Measurements from ENCODE around the gene SLC10A7. TPM values are rescaled to one million over a fixed set of nuclear protein-coding genes. Genes with fewer than 3 reads are reported as not detected.

SLC10A7 gene
- total RNA-seq, 1 donor from 2014 or later: 4.4 TPM

DNA sequence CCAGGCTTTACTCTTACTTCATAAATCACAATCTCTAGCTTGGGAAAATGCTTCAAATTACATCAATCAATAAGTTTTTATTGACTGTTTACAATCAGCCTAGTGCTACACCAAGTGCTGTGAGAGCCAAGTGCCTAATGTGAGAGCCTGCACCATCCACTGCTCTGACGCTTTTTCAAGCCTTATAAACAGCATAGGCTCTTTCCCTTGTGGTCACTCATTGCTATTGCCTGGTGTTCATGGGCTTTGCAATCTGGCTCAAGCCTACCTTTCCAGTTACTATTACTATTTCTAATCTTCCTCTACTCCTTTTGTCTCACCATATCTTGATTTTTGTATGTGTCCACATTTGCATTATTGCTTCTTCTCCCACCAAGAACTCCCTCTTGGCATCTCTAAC is 230.4 kb downstream of the SLC10A7 start:
- intact Hi-C loops (cut with DNase I): no loop called here
- ATAC-seq: no peak
- DNase-seq (ENCODE audit: missing footprints): no peak

- intact Hi-C loops (cut with DNase I): no loop called here
- no peak for DNase-seq (ENCODE audit: missing footprints)
- no peak for ATAC-seq
Measured at GRCh38 chr4:146288193-146288592, 233.5 kb downstream of the SLC10A7 start.

GRCh38 chr4:146285037-146285436 is 236.7 kb downstream of the SLC10A7 start:
- DNase-seq (ENCODE audit: missing footprints) (no peak), ATAC-seq (no peak)
- intact Hi-C loops (cut with DNase I): no loop called here

- intact Hi-C loops (cut with DNase I): loop anchor here (2.0 kb wide), 1 partner anchor 41 kb away; no protein-coding TSS in a partner anchor
- DNase-seq (ENCODE audit: missing footprints) (no peak), ATAC-seq (no peak)
Measured at GRCh38 chr4:146283758-146284651, 237.7 kb downstream of the SLC10A7 start.

DNA sequence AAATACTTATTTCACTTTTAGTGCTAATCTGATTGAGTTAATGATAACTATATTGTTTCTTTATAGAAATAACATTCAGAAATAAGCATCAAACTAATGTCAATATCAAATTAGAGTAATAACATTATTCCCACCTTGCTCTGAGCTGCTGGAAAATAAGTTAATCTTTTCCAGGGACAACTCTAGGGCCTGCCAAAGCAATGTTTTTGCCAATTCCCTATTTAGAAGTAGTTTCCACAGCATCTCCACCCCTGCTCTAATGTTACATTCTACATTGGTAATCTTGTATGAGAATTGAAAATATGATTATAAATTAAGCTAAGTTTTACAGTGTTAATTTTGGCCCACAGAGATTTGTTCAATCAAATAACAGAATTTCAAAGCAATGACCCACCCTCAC is 239.1 kb downstream of the SLC10A7 start:
- intact Hi-C loops (cut with DNase I): loop anchor here (2.0 kb wide), 1 partner anchor 40 kb away; no protein-coding TSS in a partner anchor
- no peak for ATAC-seq
- DNase-seq (ENCODE audit: missing footprints): no peak

- DNase-seq (ENCODE audit: missing footprints): no peak
- intact Hi-C loops (cut with DNase I): no loop called here
- ATAC-seq: no peak
Measured at GRCh38 chr4:146278986-146279385, 242.8 kb downstream of the SLC10A7 start.

GRCh38 chr4:146275370-146275769 is 246.4 kb downstream of the SLC10A7 start:
- intact Hi-C loops (cut with DNase I): no loop called here
- ATAC-seq (no peak), DNase-seq (ENCODE audit: missing footprints) (no peak)

GRCh38 chr4:146274774-146275173 is 247.0 kb downstream of the SLC10A7 start:
- intact Hi-C loops (cut with DNase I): no loop called here
- DNase-seq (ENCODE audit: missing footprints) (no peak), ATAC-seq (no peak)

DNA sequence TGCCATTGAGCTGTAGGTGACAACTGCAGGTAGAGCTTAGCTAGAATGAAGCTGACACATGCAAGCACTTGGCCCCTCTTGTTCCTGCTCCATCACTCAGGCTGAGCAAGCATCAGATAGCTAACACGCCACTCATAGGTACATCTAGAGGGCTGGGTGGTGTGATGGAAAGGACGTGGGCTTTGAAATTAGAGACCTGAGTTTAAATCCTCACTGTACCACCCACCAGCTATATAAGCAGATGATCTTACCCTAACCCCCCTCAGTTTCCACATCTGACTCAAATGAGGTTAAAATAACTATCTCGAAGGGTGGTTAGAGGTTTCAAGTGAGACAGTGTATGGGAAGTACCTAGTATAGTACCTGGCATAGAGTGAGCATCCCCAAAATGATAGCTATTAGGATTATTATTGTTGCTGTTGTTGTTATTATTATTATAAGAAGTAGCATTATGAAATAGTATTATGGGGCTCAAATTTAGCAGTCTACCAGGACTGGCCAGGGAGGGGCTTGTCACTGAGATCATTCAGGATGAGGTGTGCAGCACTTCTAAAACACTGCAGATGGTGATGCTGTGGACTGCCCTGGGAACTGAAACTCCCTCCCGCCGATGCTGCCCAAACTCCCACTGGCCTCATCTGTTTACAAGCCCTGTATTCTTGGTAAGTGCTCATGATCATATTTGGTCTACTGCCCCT is 248.4 kb downstream of the SLC10A7 start:
- intact Hi-C loops (cut with DNase I): no loop called here
- ATAC-seq (no peak), DNase-seq (ENCODE audit: missing footprints) (no peak)

- intact Hi-C loops (cut with DNase I): no loop called here
- ATAC-seq: no peak
- DNase-seq (ENCODE audit: missing footprints): no peak
Measured at GRCh38 chr4:146271466-146271865, 250.3 kb downstream of the SLC10A7 start.

GRCh38 chr4:146269228-146269653 is 252.5 kb downstream of the SLC10A7 start:
- no peak for ATAC-seq
- intact Hi-C loops (cut with DNase I): no loop called here
- DNase-seq (ENCODE audit: missing footprints): no peak

DNA sequence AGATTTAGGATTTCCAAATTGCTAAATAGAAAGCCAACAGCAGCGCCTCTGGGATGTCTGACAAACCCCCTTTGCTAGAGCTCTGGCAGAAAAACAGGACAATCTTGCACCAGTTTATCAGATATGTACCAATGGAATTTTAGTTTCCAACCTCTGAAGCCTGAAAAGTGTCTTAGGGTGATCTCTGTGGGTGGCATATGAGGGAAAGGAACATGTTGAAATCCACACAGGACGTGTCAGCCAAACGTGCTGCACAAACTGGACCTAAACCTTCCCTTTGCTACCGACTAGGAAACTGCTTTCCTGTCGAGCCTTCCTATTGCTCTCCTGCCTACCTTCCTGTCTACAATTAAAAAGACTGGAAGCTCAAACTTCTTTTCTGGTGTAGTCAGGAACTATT is 253.9 kb downstream of the SLC10A7 start:
- intact Hi-C loops (cut with DNase I): no loop called here
- DNase-seq (ENCODE audit: missing footprints) (no peak), ATAC-seq (no peak)

GRCh38 chr4:146265950-146266490 is 255.7 kb downstream of the SLC10A7 start:
- ATAC-seq (no peak), DNase-seq (ENCODE audit: missing footprints) (no peak)
- intact Hi-C loops (cut with DNase I): no loop called here

GRCh38 chr4:146263793-146264192 is 257.9 kb downstream of the SLC10A7 start:
- intact Hi-C loops (cut with DNase I): no loop called here
- ATAC-seq (no peak), DNase-seq (ENCODE audit: missing footprints) (no peak)

- ATAC-seq (no peak), DNase-seq (ENCODE audit: missing footprints) (no peak)
- intact Hi-C loops (cut with DNase I): no loop called here
Measured at GRCh38 chr4:146261041-146261440, 260.7 kb downstream of the SLC10A7 start.

DNA sequence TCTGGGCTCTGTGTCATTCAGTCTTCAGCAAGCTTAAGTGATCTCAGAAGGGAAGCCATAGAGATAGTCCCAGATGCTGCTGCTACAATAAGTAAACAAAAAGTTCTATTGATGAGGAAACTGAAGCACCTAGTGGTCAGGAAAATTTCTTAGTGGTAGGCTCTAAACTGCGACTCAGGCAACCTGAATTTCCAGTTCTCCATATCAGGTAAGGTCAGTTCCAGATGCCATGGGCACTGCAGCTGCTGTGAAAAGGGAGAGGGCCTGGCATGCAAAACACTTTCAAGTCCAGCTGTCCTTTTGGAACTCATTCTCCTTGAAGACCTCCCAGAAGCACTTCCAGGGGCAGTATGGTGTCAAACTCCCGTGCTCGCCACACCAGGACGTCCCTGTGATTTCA is 261.2 kb downstream of the SLC10A7 start:
- intact Hi-C loops (cut with DNase I): no loop called here
- DNase-seq (ENCODE audit: missing footprints): no peak
- no peak for ATAC-seq

- ATAC-seq (no peak), DNase-seq (ENCODE audit: missing footprints) (no peak)
- intact Hi-C loops (cut with DNase I): no loop called here
Measured at GRCh38 chr4:146257511-146257910, 264.2 kb downstream of the SLC10A7 start.

- ATAC-seq (no peak), DNase-seq (ENCODE audit: missing footprints) (no peak)
- intact Hi-C loops (cut with DNase I): no loop called here
Measured at GRCh38 chr4:146256328-146256727, 265.4 kb downstream of the SLC10A7 start.

- ATAC-seq (no peak), DNase-seq (ENCODE audit: missing footprints) (no peak)
- intact Hi-C loops (cut with DNase I): no loop called here
Measured at GRCh38 chr4:146255874-146256273, 265.9 kb downstream of the SLC10A7 start.

DNA sequence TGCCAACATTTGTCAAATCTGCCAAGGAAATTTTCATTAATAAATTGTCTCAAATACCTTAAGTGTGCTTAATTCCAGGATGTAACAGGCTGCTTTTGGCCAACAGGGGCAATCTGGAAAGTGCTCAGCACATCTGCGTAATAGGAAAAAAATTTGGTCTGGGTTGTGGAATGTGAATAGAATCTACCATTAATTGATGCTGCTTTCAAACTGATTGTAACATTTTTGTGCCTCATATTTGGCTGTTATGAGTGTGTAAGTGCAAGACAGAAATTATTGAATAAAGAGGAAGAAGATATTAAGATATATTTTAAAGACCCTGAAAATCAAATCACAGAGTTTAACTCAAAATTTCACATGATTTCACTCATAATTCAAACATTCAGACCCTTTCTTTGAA is 266.3 kb downstream of the SLC10A7 start:
- intact Hi-C loops (cut with DNase I): no loop called here
- ATAC-seq: no peak
- no peak for DNase-seq (ENCODE audit: missing footprints)
